ENCODE results near the gene PAXX. TPM values are rescaled to one million over a fixed set of nuclear protein-coding genes. Genes with fewer than 3 reads are reported as not detected.

PAXX gene
- total RNA-seq, 2 donors from 2014 or later: 49.9 to 57.3 TPM

GRCh38 chr9:136944519-136945332, 47.5 kb upstream of the PAXX start, which contains the start of the genes C8G and FBXW5:
TSS of gene C8G (plus strand) at chr9:136945243. CDS start at chr9:136945321, 78 bp downstream.
TSS of gene FBXW5 (minus strand) at chr9:136944738. CDS start at chr9:136944083, 655 bp downstream.
- Histone ChIP-seq H3K4me3 (peak within 1 kb of the TSS; percentile 97), H3K27ac (peak within 1 kb of the TSS; percentile 79 to 83), H3K9me3 (no peaks in the 10 kb centered on the region), H3K4me1 (ENCODE audit: control insufficient read depth in 1 of 2, low read depth in 2 of 2) (peaks cover 17 to 45% of the 10 kb centered on the region in 2 donors), H3K36me3 (peaks cover 28% of the 10 kb centered on the region), H3K27me3 (replicated peaks; ENCODE audit: insufficient read depth) (no peaks in the 10 kb centered on the region)
- DNase-seq (ENCODE audit: low spot score) (peak; percentile 57), ATAC-seq (ENCODE audit: insufficient number of reproducible peaks, low FRiP score, low read depth) (peak; percentile 52)
- peak; percentile 98 for TF ChIP-seq CTCF (IDR thresholded peaks at IDR 0.05)

GRCh38 chr9:136945333-136946227, 46.6 kb upstream of the PAXX start:
- Histone ChIP-seq H3K27me3 (replicated peaks; ENCODE audit: insufficient read depth) (no peaks in the 10 kb centered on the region), H3K4me3 (no peak overlapping the region), H3K27ac (no peak overlapping the region), H3K36me3 (peaks cover 22% of the 10 kb centered on the region), H3K9me3 (no peaks in the 10 kb centered on the region), H3K4me1 (ENCODE audit: control insufficient read depth in 1 of 2, low read depth in 2 of 2) (peaks cover 21 to 42% of the 10 kb centered on the region in 2 donors)
- no peak for TF ChIP-seq CTCF (IDR thresholded peaks at IDR 0.05)
- DNase-seq (ENCODE audit: low spot score): no peak
- ATAC-seq (ENCODE audit: insufficient number of reproducible peaks, low FRiP score, low read depth): no peak

- Histone ChIP-seq H3K27me3 (replicated peaks; ENCODE audit: insufficient read depth) (no peaks in the 10 kb centered on the region), H3K9me3 (no peaks in the 10 kb centered on the region), H3K27ac (no peak overlapping the region), H3K4me3 (no peak overlapping the region), H3K4me1 (ENCODE audit: control insufficient read depth in 1 of 2, low read depth in 2 of 2) (peaks cover 22 to 45% of the 10 kb centered on the region in 2 donors), H3K36me3 (peaks cover 15% of the 10 kb centered on the region)
- ATAC-seq (ENCODE audit: insufficient number of reproducible peaks, low FRiP score, low read depth) (no peak), DNase-seq (ENCODE audit: low spot score) (no peak)
- TF ChIP-seq CTCF (IDR thresholded peaks at IDR 0.05): no peak
These were observed 45.8 kb upstream of the PAXX start for GRCh38 chr9:136946228-136947027.

GRCh38 chr9:136947028-136947891, 45.0 kb upstream of the PAXX start:
- H3K4me3 ChIP-seq: no peak overlapping the region
- no peaks in the 10 kb centered on the region for H3K9me3 ChIP-seq
- H3K4me1 ChIP-seq (ENCODE audit: control insufficient read depth in 1 of 2, low read depth in 2 of 2): peaks cover 22 to 42% of the 10 kb centered on the region in 2 donors
- ATAC-seq (ENCODE audit: insufficient number of reproducible peaks, low FRiP score, low read depth) (no peak), DNase-seq (ENCODE audit: low spot score) (no peak)
- no peak overlapping the region for H3K27ac ChIP-seq
- peaks cover 7% of the 10 kb centered on the region for H3K36me3 ChIP-seq
- TF ChIP-seq CTCF (IDR thresholded peaks at IDR 0.05): no peak
- no peaks in the 10 kb centered on the region for H3K27me3 ChIP-seq (replicated peaks; ENCODE audit: insufficient read depth)
